GM18520 (cell line): Measurements from ENCODE around the gene KAT2B.
"Not testable (repeated sequence)": the region's sequence is repeated elsewhere in the genome, so short reads cannot be mapped to it uniquely, and the experiment has no call there.

Experiments used
- ATAC-seq: cut with Tn5 transposase; IDR thresholded peaks from one replicate; pipeline ENCODE4 v1.9.1; 2021; ENCODE audit not compliant: unreplicated experiment

Gene KAT2B

GRCh38 chr3:20041197-20041780 is 1.0 kb downstream of the KAT2B start:
- ATAC-seq: peak; percentile 30

- no peak for ATAC-seq
Observed at GRCh38 chr3:20042331-20042730, 2.1 kb downstream of the KAT2B start.

GRCh38 chr3:20043396-20043795 is 3.1 kb downstream of the KAT2B start:
- ATAC-seq: no peak

- ATAC-seq: no peak
Observed at GRCh38 chr3:20043825-20044224, 3.6 kb downstream of the KAT2B start.

GRCh38 chr3:20045141-20045540 is 4.9 kb downstream of the KAT2B start:
- not testable (repeated sequence) for ATAC-seq

GRCh38 chr3:20046556-20046955 is 6.3 kb downstream of the KAT2B start:
- no peak for ATAC-seq

- no peak for ATAC-seq
Observed at GRCh38 chr3:20047341-20047779, 7.1 kb downstream of the KAT2B start.

GRCh38 chr3:20047976-20048883 is 8.0 kb downstream of the KAT2B start:
- peak; percentile 26 for ATAC-seq

GRCh38 chr3:20051123-20051806 is 11.0 kb downstream of the KAT2B start:
- no peak for ATAC-seq

- no peak for ATAC-seq
Observed at GRCh38 chr3:20052851-20053250, 12.6 kb downstream of the KAT2B start.

GRCh38 chr3:20054549-20054987 is 14.3 kb downstream of the KAT2B start:
- ATAC-seq: peak; percentile 93

GRCh38 chr3:20055020-20055775 is 15.0 kb downstream of the KAT2B start:
- peak; percentile 1 for ATAC-seq

- no peak for ATAC-seq
Observed at GRCh38 chr3:20055842-20056241, 15.6 kb downstream of the KAT2B start.

GRCh38 chr3:20056725-20057611 is 16.7 kb downstream of the KAT2B start:
- no peak for ATAC-seq

GRCh38 chr3:20057612-20058180 is 17.4 kb downstream of the KAT2B start:
- no peak for ATAC-seq

GRCh38 chr3:20059929-20060328 is 19.7 kb downstream of the KAT2B start:
- ATAC-seq: no peak

- ATAC-seq: no peak
Observed at GRCh38 chr3:20060974-20061685, 20.9 kb downstream of the KAT2B start.

- no peak for ATAC-seq
Observed at GRCh38 chr3:20062996-20063395, 22.8 kb downstream of the KAT2B start.

GRCh38 chr3:20064387-20064786 is 24.1 kb downstream of the KAT2B start:
- no peak for ATAC-seq
